Measurements from ENCODE around the gene FBXL17. TPM values are rescaled to one million over a fixed set of nuclear protein-coding genes. Genes with fewer than 3 reads are reported as not detected.

FBXL17 gene
- total RNA-seq, 1 experiment from 2014 or later = 11.6 TPM

GRCh38 chr5:108101821-108102220 lies 280.1 kb downstream of the FBXL17 start:
- POLR2A ChIA-PET = no interaction called here
- CTCF ChIA-PET = no interaction called here

DNA sequence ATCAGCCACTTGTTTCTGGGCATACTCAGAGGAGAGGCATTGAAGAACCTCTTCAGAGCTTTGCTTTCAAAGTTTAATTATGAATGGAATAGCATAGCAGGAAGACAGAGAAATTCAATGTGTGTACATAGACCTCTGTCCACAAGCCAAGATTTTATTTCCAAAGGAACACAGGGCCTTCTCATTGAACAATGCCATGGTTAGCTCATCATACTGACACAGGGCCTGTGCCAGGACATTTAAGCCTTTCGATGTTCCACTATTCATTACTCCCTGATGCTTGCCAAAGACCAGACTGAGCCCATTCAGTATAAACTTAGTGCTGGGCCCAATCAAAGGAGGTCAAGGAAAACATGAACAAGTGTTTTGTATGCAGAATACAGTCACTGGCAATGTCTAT lies 280.8 kb downstream of the FBXL17 start:
- Mint-ChIP-seq H3K36me3 (ENCODE audit: insufficient read depth, unreplicated experiment) (no peaks in the 10 kb centered on the region), H3K27me3 (ENCODE audit: insufficient read depth, unreplicated experiment) (no peaks in the 10 kb centered on the region), H3K9me3 (ENCODE audit: unreplicated experiment) (no peaks in the 10 kb centered on the region), H3K27ac (ENCODE audit: unreplicated experiment) (no peak overlapping the region), H3K4me1 (ENCODE audit: low read depth, unreplicated experiment) (no peaks in the 10 kb centered on the region), H3K4me3 (ENCODE audit: unreplicated experiment) (no peak overlapping the region)
- no peaks in the 10 kb centered on the region for H3K9me3 ChIP-seq
- H3K4me3 ChIP-seq (ENCODE audit: low read depth, low read length) = no peak overlapping the region
- DNase-seq = no peak
- no peaks in the 10 kb centered on the region for H3K36me3 ChIP-seq (ENCODE audit: control insufficient read depth, insufficient read depth, low read length)
- no peak for TF ChIP-seq CTCF (IDR thresholded peaks at IDR 0.05; ENCODE audit: insufficient read depth in 1 of 2, low read depth in 1 of 2, low read length in 1 of 2, severe bottlenecking in 1 of 2, unreplicated experiment in 1 of 2)
- CTCF ChIA-PET = no interaction called here
- POLR2A ChIA-PET = no interaction called here
- H3K4me1 ChIP-seq = no peaks in the 10 kb centered on the region
- BruUV-seq (replicated peaks) = no TSS peak
- intact Hi-C loops (cut with micrococcal nuclease; ENCODE audit: unreplicated experiment) = no loop called here
- no peaks in the 10 kb centered on the region for H3K27me3 ChIP-seq (replicated peaks; ENCODE audit: control insufficient read depth, insufficient read depth, low read length)

More at GRCh38 chr5:108101821-108102220, 280.1 kb downstream of the FBXL17 start:
- Mint-ChIP-seq H3K4me1 (ENCODE audit: low read depth, unreplicated experiment) (no peaks in the 10 kb centered on the region), H3K27me3 (ENCODE audit: insufficient read depth, unreplicated experiment) (no peaks in the 10 kb centered on the region), H3K4me3 (ENCODE audit: unreplicated experiment) (no peak overlapping the region), H3K9me3 (ENCODE audit: unreplicated experiment) (no peaks in the 10 kb centered on the region), H3K27ac (ENCODE audit: unreplicated experiment) (no peak overlapping the region), H3K36me3 (ENCODE audit: insufficient read depth, unreplicated experiment) (no peaks in the 10 kb centered on the region)
- intact Hi-C loops (cut with micrococcal nuclease; ENCODE audit: unreplicated experiment) = no loop called here
- Histone ChIP-seq H3K9me3 (no peaks in the 10 kb centered on the region), H3K4me1 (no peaks in the 10 kb centered on the region), H3K4me3 (ENCODE audit: low read depth, low read length) (no peak overlapping the region), H3K36me3 (ENCODE audit: control insufficient read depth, insufficient read depth, low read length) (no peaks in the 10 kb centered on the region), H3K27me3 (replicated peaks; ENCODE audit: control insufficient read depth, insufficient read depth, low read length) (no peaks in the 10 kb centered on the region)
- no peak for DNase-seq
- no peak for TF ChIP-seq CTCF (IDR thresholded peaks at IDR 0.05; ENCODE audit: insufficient read depth in 1 of 2, low read depth in 1 of 2, low read length in 1 of 2, severe bottlenecking in 1 of 2, unreplicated experiment in 1 of 2)
- no TSS peak for BruUV-seq (replicated peaks)

DNA sequence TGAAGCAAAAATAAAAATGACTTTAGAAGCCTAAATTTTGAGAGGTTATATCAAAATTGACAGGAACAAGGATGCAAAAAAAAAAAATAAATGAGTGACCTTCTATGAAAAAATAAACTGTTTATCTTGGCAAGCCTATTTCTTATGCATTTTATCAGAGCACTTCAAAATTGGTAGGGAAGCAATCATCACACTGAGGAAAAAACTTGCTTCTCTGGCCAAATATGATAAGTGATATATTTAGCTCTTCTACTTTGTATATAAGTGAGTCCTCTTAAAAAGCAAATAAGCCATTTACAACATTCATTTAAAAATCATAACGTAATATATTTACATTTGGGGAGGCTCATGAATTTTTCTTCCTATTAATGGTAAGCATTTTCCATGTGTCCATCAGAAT lies 287.1 kb downstream of the FBXL17 start:
- Mint-ChIP-seq H3K9me3 (ENCODE audit: unreplicated experiment) (no peaks in the 10 kb centered on the region), H3K4me3 (ENCODE audit: unreplicated experiment) (no peak overlapping the region), H3K27ac (ENCODE audit: unreplicated experiment) (no peak overlapping the region), H3K36me3 (ENCODE audit: insufficient read depth, unreplicated experiment) (no peaks in the 10 kb centered on the region), H3K27me3 (ENCODE audit: insufficient read depth, unreplicated experiment) (no peaks in the 10 kb centered on the region), H3K4me1 (ENCODE audit: low read depth, unreplicated experiment) (no peaks in the 10 kb centered on the region)
- Histone ChIP-seq H3K9me3 (no peaks in the 10 kb centered on the region), H3K4me3 (ENCODE audit: low read depth, low read length) (no peak overlapping the region), H3K27me3 (replicated peaks; ENCODE audit: control insufficient read depth, insufficient read depth, low read length) (no peaks in the 10 kb centered on the region), H3K4me1 (no peaks in the 10 kb centered on the region), H3K36me3 (ENCODE audit: control insufficient read depth, insufficient read depth, low read length) (no peaks in the 10 kb centered on the region)
- DNase-seq = no peak
- ChIA-PET CTCF (no interaction called here), POLR2A (no interaction called here)
- BruUV-seq (replicated peaks) = no TSS peak
- intact Hi-C loops (cut with micrococcal nuclease; ENCODE audit: unreplicated experiment) = no loop called here
- no peak for TF ChIP-seq CTCF (IDR thresholded peaks at IDR 0.05; ENCODE audit: insufficient read depth in 1 of 2, low read depth in 1 of 2, low read length in 1 of 2, severe bottlenecking in 1 of 2, unreplicated experiment in 1 of 2)

Measured in Caco-2 (cell line).